NCI-H526 treated with DMSO at 0.1 percent for 48 hours (cell line): ENCODE results near the gene BDKRB2.

Experiments
- DNase-seq: peaks from one replicate; lab custom pipeline; 2025; lab: John Stamatoyannopoulos, UW

Gene BDKRB2

GRCh38 chr14:96204151-96205058 lies at the start of gene BDKRB2:
BDKRB2 (plus strand) TSS chr14:96204839; CDS start chr14:96237108, 32,269 bp downstream.
- DNase-seq = peak; percentile 54

- DNase-seq = no peak
These were observed 49.7 kb upstream of the BDKRB2 start for GRCh38 chr14:96154900-96155299.

- DNase-seq = no peak
These were observed 47.6 kb upstream of the BDKRB2 start for GRCh38 chr14:96156804-96157760.

GRCh38 chr14:96158735-96159134 lies 45.9 kb upstream of the BDKRB2 start:
- no peak for DNase-seq

GRCh38 chr14:96160076-96160912 lies 44.3 kb upstream of the BDKRB2 start:
- no peak for DNase-seq

- DNase-seq = no peak
These were observed 43.7 kb upstream of the BDKRB2 start for GRCh38 chr14:96160913-96161310.

GRCh38 chr14:96161636-96162035 lies 43.0 kb upstream of the BDKRB2 start:
- DNase-seq = no peak

GRCh38 chr14:96162265-96162664 lies 42.4 kb upstream of the BDKRB2 start:
- DNase-seq = no peak

GRCh38 chr14:96162741-96163140 lies 41.9 kb upstream of the BDKRB2 start:
- no peak for DNase-seq

GRCh38 chr14:96164861-96165490 lies 39.7 kb upstream of the BDKRB2 start:
- DNase-seq = no peak

- no peak for DNase-seq
These were observed 38.9 kb upstream of the BDKRB2 start for GRCh38 chr14:96165493-96166436.

- DNase-seq = no peak
These were observed 38.0 kb upstream of the BDKRB2 start for GRCh38 chr14:96166461-96167223.

- no peak for DNase-seq
These were observed 37.2 kb upstream of the BDKRB2 start for GRCh38 chr14:96167224-96168148.

- DNase-seq = no peak
These were observed 36.1 kb upstream of the BDKRB2 start for GRCh38 chr14:96168581-96168980.

GRCh38 chr14:96170961-96171592 lies 33.6 kb upstream of the BDKRB2 start:
- DNase-seq = no peak

- DNase-seq = no peak
These were observed 30.8 kb upstream of the BDKRB2 start for GRCh38 chr14:96173636-96174475.

GRCh38 chr14:96176275-96176674 lies 28.4 kb upstream of the BDKRB2 start:
- DNase-seq = no peak
